SK-N-SH (cell line): ENCODE measurements around the gene PLA2G3. TPM values are rescaled to one million over a fixed set of nuclear protein-coding genes. Genes with fewer than 3 reads are reported as not detected.

Experiments
- CTCF ChIA-PET: fragments of 300-600, 350-600 bp; formaldehyde crosslinking; extraction: SDS; loops from one replicate; lab custom pipeline; 2021; lab: Yijun Ruan, JAX
- POLR2A ChIA-PET: fragments of 350-600 bp; sonication (Branson Sonifier 250); formaldehyde crosslinking; extraction: SDS; loops from one replicate; lab custom pipeline; 2020; ENCODE audit warnings: antibody characterized with exemption, inconsistent platforms; lab: Yijun Ruan, JAX
- DNase-seq: peaks from one replicate; pipeline ENCODE4 v3.0.0; 2012
- H2AFZ ChIP-seq: fragments of 200-600 bp; sonication (generic); 2 replicates; pipeline ENCODE4 v1.8.1; 2016; ENCODE audit warnings: antibody characterized with exemption, mild to moderate bottlenecking, low read depth
- H3F3A ChIP-seq: fragments of 200-600 bp; sonication (generic); replicated peaks from 2 replicates; pipeline ENCODE3; 2016; ENCODE audit warnings: antibody characterized with exemption, mild to moderate bottlenecking; ENCODE audit not compliant: insufficient read depth
- H3K27ac ChIP-seq, 2 experiments: fragments of 200-500 bp in 1 of 2; fragments of 200-600 bp in 1 of 2; sonication (Bioruptor generic) in 1 of 2; sonication (generic), shearing (Covaris generic) in 1 of 2; 2 replicates each; pipeline versions ENCODE4 v1.5.1 to v1.6.1; 2014 to 2016; ENCODE audit warnings: low read depth in 2 of 2, inconsistent platforms in 1 of 2, low read length in 1 of 2, mild to moderate bottlenecking in 1 of 2, mixed read lengths in 1 of 2
- H3K27me3 ChIP-seq: fragments of 200-600 bp; sonication (generic), shearing (Covaris generic); 2 replicates; pipeline ENCODE4 v1.6.1; 2016; ENCODE audit warnings: mixed run types; ENCODE audit not compliant: insufficient read depth
- H3K36me3 ChIP-seq, 2 experiments: fragments of 200-500 bp in 1 of 2; fragments of 200-600 bp in 1 of 2; sonication (Bioruptor generic) in 1 of 2; sonication (generic) in 1 of 2; replicated peaks in 1 of 2; 2 replicates each; pipeline versions ENCODE3 to v1.5.1; 2014 to 2016; ENCODE audit warnings: low read length in 1 of 2, mild to moderate bottlenecking in 1 of 2; ENCODE audit not compliant: insufficient read depth in 2 of 2, control insufficient read depth in 1 of 2
- H3K4me1 ChIP-seq, 2 experiments: fragments of 200-500 bp in 1 of 2; fragments of 200-600 bp in 1 of 2; sonication (Bioruptor generic) in 1 of 2; sonication (generic), shearing (Covaris generic) in 1 of 2; 2 replicates each; pipeline versions ENCODE4 v1.5.1 to v1.6.1; 2014 to 2016; ENCODE audit warnings: low read depth in 1 of 2, low read length in 1 of 2, mixed run types in 1 of 2; ENCODE audit not compliant: insufficient read depth in 2 of 2, control insufficient read depth in 1 of 2
- H3K4me2 ChIP-seq: fragments of 200-600 bp; sonication (generic), shearing (Covaris generic); 2 replicates; pipeline ENCODE4 v1.6.1; 2017; ENCODE audit warnings: mixed run types
- H3K4me3 ChIP-seq, 2 experiments: fragments of 200-500 bp in 1 of 2; fragments of 200-600 bp in 1 of 2; sonication (Bioruptor generic) in 1 of 2; sonication (generic), shearing (Covaris generic) in 1 of 2; 2 replicates each; pipeline versions ENCODE4 v1.5.1 to v1.8.1; 2014 to 2016; ENCODE audit warnings: low read depth in 2 of 2, inconsistent platforms in 1 of 2, low read length in 1 of 2, mild to moderate bottlenecking in 1 of 2, mixed read lengths in 1 of 2, moderate library complexity in 1 of 2
- H3K79me2 ChIP-seq: fragments of 200-600 bp; sonication (generic); 2 replicates; pipeline ENCODE4 v1.8.1; 2017; ENCODE audit warnings: mild to moderate bottlenecking; ENCODE audit not compliant: insufficient read depth
- H3K9ac ChIP-seq: fragments of 200-600 bp; sonication (generic); 2 replicates; pipeline ENCODE4 v1.6.1; 2017; ENCODE audit warnings: mixed run types
- H3K9me2 ChIP-seq: fragments of 200-600 bp; sonication (generic); 2 replicates; pipeline ENCODE4 v1.6.1; 2017; ENCODE audit warnings: mixed run types
- H3K9me3 ChIP-seq: fragments of 200-600 bp; sonication (generic); 2 replicates; pipeline ENCODE4 v1.6.1; 2017; ENCODE audit warnings: mixed run types, mild to moderate bottlenecking, moderate library complexity
- H4K20me1 ChIP-seq: fragments of 200-600 bp; sonication (generic); 2 replicates; pipeline ENCODE4 v1.6.1; 2017; ENCODE audit warnings: mild to moderate bottlenecking, mixed run types; ENCODE audit not compliant: insufficient read depth
- CHD2 ChIP-seq: fragments of 150-350 bp; IDR thresholded peaks from 2 replicates; pipeline ENCODE4 v1.6.1; 2018; ENCODE audit warnings: low read length; ENCODE audit not compliant: partially characterized antibody
- ELF1 ChIP-seq: IDR thresholded peaks from 2 replicates; pipeline ENCODE4 v1.4.0; 2012
- EP300 ChIP-seq, 2 experiments: IDR thresholded peaks; 2 replicates each; pipeline versions ENCODE4 v1.4.0 to v1.6.1; 2012; ENCODE audit warnings: borderline replicate concordance in 1 of 2, low read depth in 1 of 2, low read length in 1 of 2
- EZH2phosphoT487 ChIP-seq: fragments of 200-600 bp; sonication (generic); IDR thresholded peaks from 2 replicates; pipeline ENCODE4 v1.6.1; 2017; ENCODE audit warnings: low read depth, mixed run types, mild to moderate bottlenecking, antibody characterized with exemption, moderate library complexity, borderline replicate concordance
- FOSL2 ChIP-seq: IDR thresholded peaks from 2 replicates; pipeline ENCODE4 v1.4.0; 2012; ENCODE audit warnings: low read depth, mild to moderate bottlenecking, moderate library complexity, borderline replicate concordance
- GABPA ChIP-seq: IDR thresholded peaks from 2 replicates; pipeline ENCODE4 v1.4.0; 2012; ENCODE audit warnings: low read depth, mild to moderate bottlenecking
- IRF3 ChIP-seq: fragments of 150-350 bp; IDR thresholded peaks from 2 replicates; pipeline ENCODE4 v1.6.1; 2016; ENCODE audit warnings: mild to moderate bottlenecking, low read depth, low read length
- MEF2A ChIP-seq: IDR thresholded peaks from 2 replicates; pipeline ENCODE4 v1.4.0; 2012; ENCODE audit warnings: low read depth, borderline replicate concordance
- MXI1 ChIP-seq: IDR thresholded peaks from 2 replicates; pipeline ENCODE4 v1.6.1; 2012; ENCODE audit warnings: mild to moderate bottlenecking, low read depth, low read length, improper control_type of control experiment
- NFIC ChIP-seq: IDR thresholded peaks from 2 replicates; pipeline ENCODE4 v1.4.0; 2012; ENCODE audit warnings: borderline replicate concordance
- NRF1 ChIP-seq: IDR thresholded peaks from 2 replicates; pipeline ENCODE4 v1.6.1; 2012; ENCODE audit warnings: low read depth, mild to moderate bottlenecking, low read length
- RAD21 ChIP-seq: IDR thresholded peaks from 2 replicates; pipeline ENCODE4 v1.6.1; 2012; ENCODE audit warnings: mild to moderate bottlenecking, low read length
- RCOR1 ChIP-seq: fragments of 150-350 bp; IDR thresholded peaks from 2 replicates; pipeline ENCODE4 v1.6.1; 2017; ENCODE audit warnings: antibody characterized with exemption, low read length
- RFX5 ChIP-seq: IDR thresholded peaks from 2 replicates; pipeline ENCODE4 v1.6.1; 2012; ENCODE audit warnings: mild to moderate bottlenecking, improper control_type of control experiment, low read length
- SMC3 ChIP-seq: IDR thresholded peaks from 2 replicates; pipeline ENCODE4 v1.6.1; 2012; ENCODE audit warnings: low read depth, low read length, improper control_type of control experiment
- TAF1 ChIP-seq: IDR thresholded peaks from 2 replicates; pipeline ENCODE4 v1.6.1; 2012; ENCODE audit warnings: low read depth, mild to moderate bottlenecking, low read length, moderate library complexity, borderline replicate concordance
- USF2 ChIP-seq: fragments of 150-350 bp; IDR thresholded peaks from 2 replicates; pipeline ENCODE4 v1.6.1; 2017; ENCODE audit warnings: antibody characterized with exemption, low read length, low read depth, borderline replicate concordance
- YY1 ChIP-seq: IDR thresholded peaks from 2 replicates; pipeline ENCODE4 v1.4.0; 2012; ENCODE audit warnings: low read depth, mild to moderate bottlenecking
- WGBS: methylation state at CpG from one replicate; pipeline ENCODE4 v1.1.6; 2017; ENCODE audit warnings: low lambda C conversion rate; 5-methylcytosine and 5-hydroxymethylcytosine counted together
- polyA plus RNA-seq, 3 experiments: library from polyadenylated mRNA; depleted of rRNA; stranded (reverse); fragments of >200 nt; gene quantifications; 2 replicates each; pipeline ENCODE4 v1.2.3, GENCODE V29; 2012
- TF ChIP-seq, protein P1 (sequence below): IDR thresholded peaks from 2 replicates; pipeline ENCODE4 v1.6.1; 2012; ENCODE audit warnings: mild to moderate bottlenecking, low read depth, low read length, moderate library complexity

The PLA2G3 gene
- polyA plus RNA-seq, 1 of the 3 experiments (the other 2 are of a cell fraction) = not detected

DNA sequence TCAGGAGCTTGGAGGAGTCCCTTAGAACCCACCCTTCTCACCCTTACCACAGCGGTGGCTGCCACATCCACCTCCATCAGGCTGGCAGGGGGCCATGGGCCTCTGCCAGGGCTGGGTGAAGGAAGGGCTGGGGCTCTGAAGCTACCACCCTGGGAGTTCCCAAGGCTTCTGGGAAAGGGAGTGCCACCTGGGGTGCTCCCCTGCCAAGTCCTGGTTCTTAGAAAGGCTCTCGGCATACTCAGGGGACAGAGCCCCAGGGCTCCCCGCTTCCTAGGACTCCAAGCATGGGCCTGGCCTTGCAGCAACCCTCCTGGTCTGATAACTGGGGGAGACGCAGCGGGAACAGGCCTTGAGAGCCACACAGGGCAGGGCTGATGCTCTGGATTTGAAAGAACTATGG lies 438 bp upstream of the PLA2G3 start:
- Histone ChIP-seq H3K4me1 (peaks cover 0 to 32% of the 10 kb centered on the region in 2 experiments; a peak in 2 of 4 replicates), H3K27me3 (peaks cover 4% of the 10 kb centered on the region; the same call in 1 of the 2 replicates), H3K79me2 (no peaks in the 10 kb centered on the region), H3K4me2 (no peak overlapping the region), H2AFZ (no peak overlapping the region), H4K20me1 (no peaks in the 10 kb centered on the region), H3F3A (no peaks in the 10 kb centered on the region), H3K36me3 (no peaks in the 10 kb centered on the region), H3K9me2 (no peaks in the 10 kb centered on the region), H3K9me3 (no peaks in the 10 kb centered on the region), H3K4me3 (no peak overlapping the region), H3K9ac (no peak overlapping the region), H3K27ac (no peak overlapping the region)
- ChIA-PET POLR2A (no interaction called here), CTCF (interaction anchor here (0.6 to 5.0 kb wide), 7 partner anchors 8 to 71 kb away, joined by 3 to 22 read pairs (median 6); partner anchors contain the start of gene SELENOM)
- TF ChIP-seq GABPA (no peak), IRF3 (no peak), NFIC (no peak), MXI1 (no peak), SMC3 (no peak), MEF2A (no peak), EZH2phosphoT487 (no peak), CHD2 (no peak), FOSL2 (no peak), USF2 (no peak), RAD21 (no peak), TAF1 (no peak), YY1 (no peak), EP300 (IDR thresholded peaks at IDR 0.05; ENCODE audit: borderline replicate concordance in 1 of 2, low read depth in 1 of 2, low read length in 1 of 2) (no peak), RCOR1 (no peak), ELF1 (no peak), RFX5 (no peak), NRF1 (no peak)
- TF ChIP-seq, protein P1, sequence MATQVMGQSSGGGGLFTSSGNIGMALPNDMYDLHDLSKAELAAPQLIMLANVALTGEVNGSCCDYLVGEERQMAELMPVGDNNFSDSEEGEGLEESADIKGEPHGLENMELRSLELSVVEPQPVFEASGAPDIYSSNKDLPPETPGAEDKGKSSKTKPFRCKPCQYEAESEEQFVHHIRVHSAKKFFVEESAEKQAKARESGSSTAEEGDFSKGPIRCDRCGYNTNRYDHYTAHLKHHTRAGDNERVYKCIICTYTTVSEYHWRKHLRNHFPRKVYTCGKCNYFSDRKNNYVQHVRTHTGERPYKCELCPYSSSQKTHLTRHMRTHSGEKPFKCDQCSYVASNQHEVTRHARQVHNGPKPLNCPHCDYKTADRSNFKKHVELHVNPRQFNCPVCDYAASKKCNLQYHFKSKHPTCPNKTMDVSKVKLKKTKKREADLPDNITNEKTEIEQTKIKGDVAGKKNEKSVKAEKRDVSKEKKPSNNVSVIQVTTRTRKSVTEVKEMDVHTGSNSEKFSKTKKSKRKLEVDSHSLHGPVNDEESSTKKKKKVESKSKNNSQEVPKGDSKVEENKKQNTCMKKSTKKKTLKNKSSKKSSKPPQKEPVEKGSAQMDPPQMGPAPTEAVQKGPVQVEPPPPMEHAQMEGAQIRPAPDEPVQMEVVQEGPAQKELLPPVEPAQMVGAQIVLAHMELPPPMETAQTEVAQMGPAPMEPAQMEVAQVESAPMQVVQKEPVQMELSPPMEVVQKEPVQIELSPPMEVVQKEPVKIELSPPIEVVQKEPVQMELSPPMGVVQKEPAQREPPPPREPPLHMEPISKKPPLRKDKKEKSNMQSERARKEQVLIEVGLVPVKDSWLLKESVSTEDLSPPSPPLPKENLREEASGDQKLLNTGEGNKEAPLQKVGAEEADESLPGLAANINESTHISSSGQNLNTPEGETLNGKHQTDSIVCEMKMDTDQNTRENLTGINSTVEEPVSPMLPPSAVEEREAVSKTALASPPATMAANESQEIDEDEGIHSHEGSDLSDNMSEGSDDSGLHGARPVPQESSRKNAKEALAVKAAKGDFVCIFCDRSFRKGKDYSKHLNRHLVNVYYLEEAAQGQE = no peak
- WGBS = 84% methylated on average over 3 of the region's 5 CpGs
- DNase-seq = peak; percentile 15
